NCI-H2107 treated with DMSO at 0.1 percent for 48 hours (cell line): Measurements from ENCODE around the gene PYGB.

Experiments
- DNase-seq: peaks from one replicate; lab custom pipeline; 2025; ENCODE audit not compliant: unreplicated experiment; lab: John Stamatoyannopoulos, UW

Gene PYGB

GRCh38 chr20:25269057-25269832, 21.4 kb downstream of the PYGB start:
- DNase-seq = no peak

DNA sequence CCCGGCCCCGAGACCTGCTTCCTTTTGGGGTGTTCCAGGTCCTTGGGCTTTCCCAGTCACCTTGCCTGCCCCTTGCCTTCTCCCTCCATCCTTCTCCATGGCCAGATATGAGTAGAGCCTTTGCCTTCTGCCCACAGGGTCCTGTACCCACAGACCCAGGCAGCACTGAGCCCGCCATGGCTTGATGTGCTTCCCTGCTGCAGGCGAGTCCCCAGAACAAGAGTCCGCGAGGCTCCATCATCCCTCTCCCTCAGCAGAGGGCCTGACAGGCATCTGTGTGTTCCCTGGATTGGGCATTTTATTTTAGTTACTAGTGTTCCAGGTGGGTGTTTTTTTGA, 21.9 kb downstream of the PYGB start:
- no peak for DNase-seq

GRCh38 chr20:25270829-25271251, 23.0 kb downstream of the PYGB start:
- peak; percentile 61 for DNase-seq

- DNase-seq = no peak
These were observed 23.8 kb downstream of the PYGB start for GRCh38 chr20:25271486-25272222.

GRCh38 chr20:25272223-25273000, 24.5 kb downstream of the PYGB start:
- DNase-seq = no peak

- DNase-seq = no peak
These were observed 25.2 kb downstream of the PYGB start for GRCh38 chr20:25273046-25273445.

GRCh38 chr20:25273541-25274358, 25.9 kb downstream of the PYGB start:
- DNase-seq = no peak

DNA sequence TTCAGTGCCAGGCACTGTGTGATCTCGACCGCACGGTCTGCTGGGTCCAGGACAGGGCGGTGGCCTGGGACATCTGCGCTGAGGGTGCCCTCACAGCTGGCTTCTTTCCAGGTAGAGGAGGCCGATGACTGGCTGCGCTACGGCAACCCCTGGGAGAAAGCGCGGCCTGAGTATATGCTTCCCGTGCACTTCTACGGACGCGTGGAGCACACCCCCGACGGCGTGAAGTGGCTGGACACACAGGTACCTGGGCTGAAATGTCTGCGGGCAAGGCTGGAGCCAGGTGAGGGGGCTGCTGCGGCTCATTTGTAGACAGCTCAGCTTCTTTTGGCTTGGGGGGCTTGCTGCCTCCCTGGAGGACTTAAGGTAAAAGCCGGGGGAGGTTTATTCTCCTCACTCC, 26.6 kb downstream of the PYGB start:
- DNase-seq = no peak

- DNase-seq = no peak
These were observed 27.3 kb downstream of the PYGB start for GRCh38 chr20:25274891-25275812.

DNA sequence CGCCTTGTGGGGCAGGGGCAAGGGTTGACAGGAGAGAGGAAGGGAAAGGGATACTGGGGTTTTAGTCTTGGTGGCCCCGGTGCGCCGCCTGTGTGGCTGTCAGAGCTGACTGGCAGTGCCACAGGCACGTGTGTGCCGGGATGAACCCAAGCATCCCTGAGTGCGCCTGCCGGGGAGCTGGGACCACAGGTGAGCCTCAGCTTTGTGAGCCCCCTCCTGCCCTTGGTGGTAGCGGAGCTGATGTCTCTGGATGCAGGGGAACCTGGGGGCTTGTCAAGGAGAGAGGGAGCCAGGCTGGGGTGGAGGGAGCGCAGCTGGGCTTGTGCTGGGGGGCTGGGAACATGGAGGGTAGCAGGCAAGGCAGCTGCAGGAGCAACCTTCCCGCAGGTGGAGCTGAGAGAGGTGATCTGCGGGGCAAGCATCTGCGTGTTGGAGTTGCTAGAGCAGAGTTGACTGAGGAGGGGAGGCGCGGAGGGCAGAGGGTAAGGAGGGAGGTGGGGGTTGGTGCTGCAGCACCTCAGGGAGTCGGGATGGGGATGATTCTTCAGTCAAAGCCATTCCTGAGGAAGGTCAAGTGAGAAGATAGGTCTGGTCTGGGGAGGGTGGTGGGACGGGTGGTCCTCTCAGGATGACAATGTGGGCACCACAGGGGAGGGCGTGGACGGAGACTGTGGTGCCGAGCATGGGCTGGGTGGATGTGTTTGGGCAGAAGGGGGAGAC, 28.1 kb downstream of the PYGB start:
- no peak for DNase-seq

DNA sequence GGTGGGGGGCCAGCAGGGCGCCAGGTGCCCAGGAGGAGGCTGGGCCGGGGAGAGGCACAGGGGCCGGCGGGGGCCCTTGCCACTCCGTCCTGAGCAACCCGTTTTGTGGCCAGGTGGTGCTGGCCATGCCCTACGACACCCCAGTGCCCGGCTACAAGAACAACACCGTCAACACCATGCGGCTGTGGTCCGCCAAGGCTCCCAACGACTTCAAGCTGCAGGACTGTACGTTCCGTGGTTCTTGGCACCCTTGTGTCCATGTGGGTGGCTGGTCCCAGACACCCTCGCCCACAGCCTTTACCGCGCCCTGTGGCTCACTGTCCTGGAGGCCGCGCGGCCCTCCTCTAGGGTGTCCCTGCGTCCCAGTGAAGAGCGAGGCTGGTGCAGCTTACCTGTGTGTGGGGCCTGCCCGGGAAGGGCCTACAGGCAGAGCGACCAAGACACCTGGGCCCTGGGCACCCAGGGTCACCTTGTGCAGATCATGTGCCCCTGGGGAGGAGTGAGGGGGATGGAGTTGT, 28.7 kb downstream of the PYGB start:
- no peak for DNase-seq

GRCh38 chr20:25277051-25277801, 29.3 kb downstream of the PYGB start:
- DNase-seq = no peak

GRCh38 chr20:25277941-25278521, 30.1 kb downstream of the PYGB start:
- no peak for DNase-seq

DNA sequence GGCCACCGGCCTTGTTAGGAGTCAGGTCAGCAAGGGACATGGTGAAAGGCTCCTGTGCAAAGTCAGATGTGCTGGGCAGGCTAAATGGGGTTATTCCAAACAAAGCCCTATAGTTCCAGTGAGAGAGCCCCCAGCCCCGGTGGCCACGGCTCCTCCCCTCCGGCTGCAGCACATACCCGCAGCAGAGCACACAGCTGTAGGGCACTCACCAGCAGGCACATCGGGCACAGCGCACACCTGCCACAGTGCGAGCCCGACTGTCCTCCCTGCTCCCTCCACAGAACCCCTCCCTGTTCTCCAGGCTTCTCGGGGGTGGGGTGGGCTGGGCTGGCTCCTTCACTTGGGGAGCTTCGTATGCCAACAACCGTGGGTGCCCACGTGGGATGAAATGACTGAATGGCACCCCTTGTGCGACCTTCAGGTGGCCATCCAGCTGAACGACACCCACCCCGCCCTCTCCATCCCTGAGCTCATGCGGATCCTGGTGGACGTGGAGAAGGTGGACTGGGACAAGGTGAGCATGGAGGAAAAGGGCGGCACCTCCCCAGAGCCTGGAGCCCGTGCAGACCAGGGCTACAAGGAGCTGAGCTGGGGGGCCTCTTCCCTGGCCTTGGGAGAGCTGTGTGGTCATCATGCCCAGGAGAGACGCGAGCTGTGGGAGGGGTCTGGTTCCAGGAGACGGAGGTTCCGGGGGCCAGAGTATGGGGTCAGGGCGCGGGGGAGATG, 30.9 kb downstream of the PYGB start:
- DNase-seq = no peak

DNA sequence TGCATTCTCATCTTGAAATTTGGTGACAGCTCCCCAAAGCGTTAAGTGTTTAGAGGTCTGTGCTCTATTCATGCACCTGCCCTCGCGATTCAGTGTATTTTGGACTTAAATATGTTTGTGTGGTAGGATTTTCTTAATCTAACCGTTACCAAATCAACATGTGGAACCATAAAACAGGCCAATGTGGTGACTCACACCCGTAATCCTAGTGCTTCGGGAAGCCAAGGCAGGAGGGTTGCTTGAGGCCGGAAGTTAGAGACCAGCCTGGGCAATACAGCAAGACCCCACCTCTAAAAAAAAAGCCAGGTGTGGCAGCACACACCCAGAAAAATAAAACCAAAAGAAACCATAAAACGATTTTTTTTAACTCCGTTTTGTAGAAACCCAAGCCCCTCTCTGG, 31.5 kb downstream of the PYGB start:
- DNase-seq = no peak

DNA sequence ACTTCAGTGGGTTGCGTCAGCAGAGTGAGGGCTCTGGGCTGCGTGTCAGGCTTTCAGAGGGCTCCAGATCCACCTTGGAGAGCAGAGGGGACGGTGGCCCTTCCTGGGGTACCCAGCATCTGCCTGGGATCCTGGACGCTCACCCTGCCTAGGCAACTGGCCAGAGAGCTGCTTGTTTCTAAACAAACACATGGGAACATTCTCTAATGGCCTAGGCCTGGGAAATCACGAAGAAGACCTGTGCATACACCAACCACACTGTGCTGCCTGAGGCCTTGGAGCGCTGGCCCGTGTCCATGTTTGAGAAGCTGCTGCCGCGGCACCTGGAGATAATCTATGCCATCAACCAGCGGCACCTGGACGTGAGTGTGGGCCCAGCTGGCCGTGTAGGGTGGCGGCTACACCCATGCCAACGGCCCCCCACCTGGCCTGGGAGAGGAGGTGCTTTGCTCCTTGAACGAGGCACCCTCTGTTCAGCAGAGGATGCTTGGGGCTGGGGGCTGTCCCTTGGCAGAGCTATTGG, 32.2 kb downstream of the PYGB start:
- peak; percentile 59 for DNase-seq
